CD4-positive, CD25-positive, alpha-beta regulatory T cell (primary cell): Measurements from ENCODE around the gene CELF2. TPM values are rescaled to one million over a fixed set of nuclear protein-coding genes. Genes with fewer than 3 reads are reported as not detected.
A peak's percentile ranks its signal among the peaks of the same experiment; 100 is the strongest.

ENCODE experiments used
- ATAC-seq, 2 donors: fragments of 150-1000 bp; cut with Tn5 transposase; one replicate each; pipeline ENCODE4 v1.10.0; 2021; ENCODE audit warnings: low read depth in 2 of 2, moderate number of reproducible peaks in 2 of 2, moderate library complexity in 1 of 2
- DNase-seq, 3 donors: peaks; one replicate each; pipeline versions ENCODE4 v3.0.0 to v3.0.0-alpha.2; 2012 to 2022; ENCODE audit warnings: mixed read lengths in 1 of 3
- H3K27ac ChIP-seq: one replicate; pipeline ENCODE4 v1.7.0; 2013; ENCODE audit warnings: mild to moderate bottlenecking, low read length; ENCODE audit not compliant: insufficient read depth, poor library complexity, severe bottlenecking
- H3K27me3 ChIP-seq: one replicate; pipeline ENCODE4 v1.7.0; 2013; ENCODE audit warnings: low read length; ENCODE audit not compliant: control insufficient read depth, insufficient read depth
- H3K36me3 ChIP-seq: one replicate; pipeline ENCODE4 v1.7.0; 2013; ENCODE audit warnings: mild to moderate bottlenecking, low read length, moderate library complexity; ENCODE audit not compliant: control insufficient read depth, insufficient read depth
- H3K4me1 ChIP-seq: 2 replicates; pipeline ENCODE4 v1.7.0; 2013; ENCODE audit warnings: mild to moderate bottlenecking, low read length; ENCODE audit not compliant: insufficient read depth, control insufficient read depth, poor library complexity, severe bottlenecking
- H3K4me3 ChIP-seq: one replicate; pipeline ENCODE4 v1.7.0; 2013; ENCODE audit warnings: low read depth, mild to moderate bottlenecking, low read length, moderate library complexity
- H3K9me3 ChIP-seq, 2 experiments: 1 replicate in 1 of 2; 2 replicates in 1 of 2; pipeline ENCODE4 v1.7.0; 2013; ENCODE audit warnings: low read length in 2 of 2, mild to moderate bottlenecking in 1 of 2, moderate library complexity in 1 of 2; ENCODE audit not compliant: control insufficient read depth in 2 of 2
- H3K27ac Mint-ChIP-seq, 3 donors: one replicate each; pipeline ENCODE4 v1.8.0; 2020 to 2022; ENCODE audit warnings: mild to moderate bottlenecking in 3 of 3, mixed read lengths in 3 of 3, moderate library complexity in 2 of 3
- H3K27me3 Mint-ChIP-seq: one replicate; pipeline ENCODE4 v1.8.0; 2022; ENCODE audit warnings: mild to moderate bottlenecking, mixed read lengths
- H3K36me3 Mint-ChIP-seq: one replicate; pipeline ENCODE4 v1.8.0; 2020; ENCODE audit warnings: mixed read lengths
- H3K4me1 Mint-ChIP-seq, 4 donors: one replicate each; pipeline ENCODE4 v1.8.0; 2020 to 2022; ENCODE audit warnings: mixed read lengths in 4 of 4, mild to moderate bottlenecking in 1 of 4
- H3K4me3 Mint-ChIP-seq, 4 donors: one replicate each; pipeline ENCODE4 v1.8.0; 2020 to 2022; ENCODE audit warnings: mild to moderate bottlenecking in 4 of 4, mixed read lengths in 4 of 4, moderate library complexity in 3 of 4
- H3K9me3 Mint-ChIP-seq, 7 donors: one replicate each; pipeline ENCODE4 v1.8.0; 2020 to 2022; ENCODE audit warnings: mixed read lengths in 7 of 7, mild to moderate bottlenecking in 3 of 7, moderate library complexity in 2 of 7
- polyA plus RNA-seq, 4 donors: library from polyadenylated mRNA; unstranded; fragments of 300-500 nt; fragmentation: Illumina TruSeq; gene quantifications; one replicate each; pipeline ENCODE4 v1.2.3, GENCODE V29; 2021
- total RNA-seq: library from RNA; stranded (reverse); gene quantifications from one replicate; pipeline ENCODE4 v1.2.3, GENCODE V29; 2022

Gene CELF2
- total and polyA plus RNA-seq, 5 donors from 2014 or later: 117 to 230 (median 150) TPM

DNA sequence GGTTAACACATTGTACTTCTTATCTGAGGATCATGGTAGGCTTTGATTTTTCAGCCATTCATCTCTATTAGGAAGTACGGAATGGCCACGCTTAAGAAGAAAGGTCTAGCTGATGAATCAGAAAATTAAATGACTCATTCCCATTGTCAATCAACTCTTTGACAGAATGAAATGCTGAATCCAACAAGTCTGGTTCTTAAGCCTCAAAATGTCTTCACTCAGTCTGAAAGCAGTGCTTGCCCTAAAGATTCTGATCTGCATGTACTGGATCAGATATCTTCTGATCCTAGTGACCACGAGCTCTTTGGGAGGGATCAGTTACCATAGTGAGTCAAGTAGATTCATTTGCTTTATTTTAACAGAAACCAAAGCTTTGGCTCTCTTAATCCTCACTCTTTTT, 5.7 kb upstream of the CELF2 start:
- peaks cover 0 to 5% (median 0%) of the 10 kb centered on the region in 7 donors for H3K9me3 Mint-ChIP-seq
- Histone ChIP-seq H3K9me3 (no peaks in the 10 kb centered on the region), H3K36me3 (no peaks in the 10 kb centered on the region), H3K4me1 (no peaks in the 10 kb centered on the region), H3K4me3 (no peak overlapping the region), H3K27me3 (peaks cover 68% of the 10 kb centered on the region), H3K27ac (no peak overlapping the region)
- no peak overlapping the region for H3K27ac Mint-ChIP-seq
- ATAC-seq (no peak), DNase-seq (no peak)
- no peak overlapping the region for H3K4me3 Mint-ChIP-seq
- H3K4me1 Mint-ChIP-seq: peaks cover 0 to 5% (median 2%) of the 10 kb centered on the region in 4 donors
- H3K27me3 Mint-ChIP-seq: peaks cover 79% of the 10 kb centered on the region
- H3K36me3 Mint-ChIP-seq: no peaks in the 10 kb centered on the region

DNA sequence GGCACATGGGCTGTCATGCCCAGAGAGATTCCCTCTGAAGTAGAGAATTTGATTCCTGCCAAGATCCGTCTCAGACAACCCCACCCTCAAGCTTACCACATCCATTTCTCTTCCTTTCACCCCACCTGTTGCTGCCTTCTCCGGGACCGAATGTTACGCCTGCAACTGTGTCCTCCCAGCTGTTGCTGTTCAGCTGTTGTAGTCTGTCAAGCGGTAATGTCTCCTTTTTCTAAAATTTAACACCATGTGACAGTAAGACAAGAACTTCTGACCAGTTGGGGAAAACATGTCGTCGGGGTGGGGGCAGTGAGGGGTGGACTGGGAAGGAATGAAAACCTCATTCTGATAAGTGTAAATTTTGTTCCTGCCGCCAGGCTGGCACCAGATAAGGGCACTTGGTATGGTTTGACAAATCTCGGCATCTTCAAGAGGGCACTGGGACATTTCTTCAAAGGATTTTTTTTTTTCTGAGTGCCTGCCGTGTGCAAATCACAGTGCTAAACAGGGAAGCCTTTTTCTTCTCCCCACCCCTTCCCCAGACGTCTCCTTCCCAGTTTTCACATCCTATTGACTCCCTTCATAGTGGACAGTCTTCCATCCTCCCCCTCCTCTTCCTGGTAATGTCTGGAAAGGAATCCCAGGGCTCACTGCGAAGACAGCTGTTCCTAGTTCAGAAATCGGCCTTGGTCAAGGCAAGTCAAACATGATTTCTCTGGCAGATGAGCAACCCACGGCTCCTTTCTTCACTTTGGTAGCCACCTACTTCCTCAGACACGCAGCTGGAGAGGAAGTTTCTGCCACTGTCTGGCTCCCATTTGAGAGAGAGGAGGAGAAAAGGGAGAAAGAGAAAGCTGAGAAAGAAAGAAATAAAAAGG, 5.0 kb upstream of the CELF2 start:
- Histone ChIP-seq H3K27ac (no peak overlapping the region), H3K4me3 (no peak overlapping the region), H3K9me3 (no peaks in the 10 kb centered on the region), H3K27me3 (peaks cover 67% of the 10 kb centered on the region), H3K4me1 (peaks cover 5% of the 10 kb centered on the region), H3K36me3 (no peaks in the 10 kb centered on the region)
- H3K36me3 Mint-ChIP-seq: no peaks in the 10 kb centered on the region
- no peak overlapping the region for H3K4me3 Mint-ChIP-seq
- H3K9me3 Mint-ChIP-seq: peaks cover 0 to 5% (median 0%) of the 10 kb centered on the region in 7 donors
- H3K27ac Mint-ChIP-seq: no peak overlapping the region
- peaks cover 81% of the 10 kb centered on the region for H3K27me3 Mint-ChIP-seq
- no peak for DNase-seq
- ATAC-seq: no peak
- peaks cover 0 to 8% (median 3%) of the 10 kb centered on the region in 4 donors for H3K4me1 Mint-ChIP-seq

DNA sequence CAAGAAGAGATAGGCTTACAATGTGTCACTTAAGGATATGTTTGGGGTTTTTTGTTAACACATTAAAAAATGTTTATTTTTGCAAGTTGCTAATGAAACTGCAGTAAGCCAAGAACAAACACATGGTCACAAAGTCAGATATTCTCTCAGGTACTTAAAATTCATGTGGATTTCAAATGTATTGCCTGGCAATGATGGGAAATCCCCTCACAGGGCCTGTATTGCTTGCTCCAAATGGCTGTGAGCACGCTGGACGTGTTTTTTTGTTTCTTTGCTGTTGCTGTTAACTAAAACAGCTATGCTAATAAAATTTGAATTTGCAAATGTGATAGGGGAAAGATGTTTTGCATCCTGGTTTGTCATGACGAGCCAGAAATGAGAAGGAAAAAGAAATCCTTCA, 3.8 kb upstream of the CELF2 start:
- H3K36me3 ChIP-seq: no peaks in the 10 kb centered on the region
- DNase-seq: no peak
- H3K27me3 Mint-ChIP-seq: peaks cover 74% of the 10 kb centered on the region
- ATAC-seq: no peak
- no peak overlapping the region for H3K27ac ChIP-seq
- no peaks in the 10 kb centered on the region for H3K9me3 ChIP-seq
- H3K4me1 ChIP-seq: peaks cover 9% of the 10 kb centered on the region
- no peaks in the 10 kb centered on the region for H3K36me3 Mint-ChIP-seq
- no peak overlapping the region for H3K4me3 ChIP-seq
- H3K27me3 ChIP-seq: peaks cover 64% of the 10 kb centered on the region
- H3K27ac Mint-ChIP-seq: no peak overlapping the region
- peaks cover 0 to 4% (median 0%) of the 10 kb centered on the region in 7 donors for H3K9me3 Mint-ChIP-seq
- H3K4me1 Mint-ChIP-seq: peaks cover 0 to 9% (median 5%) of the 10 kb centered on the region in 4 donors
- no peak overlapping the region for H3K4me3 Mint-ChIP-seq

DNA sequence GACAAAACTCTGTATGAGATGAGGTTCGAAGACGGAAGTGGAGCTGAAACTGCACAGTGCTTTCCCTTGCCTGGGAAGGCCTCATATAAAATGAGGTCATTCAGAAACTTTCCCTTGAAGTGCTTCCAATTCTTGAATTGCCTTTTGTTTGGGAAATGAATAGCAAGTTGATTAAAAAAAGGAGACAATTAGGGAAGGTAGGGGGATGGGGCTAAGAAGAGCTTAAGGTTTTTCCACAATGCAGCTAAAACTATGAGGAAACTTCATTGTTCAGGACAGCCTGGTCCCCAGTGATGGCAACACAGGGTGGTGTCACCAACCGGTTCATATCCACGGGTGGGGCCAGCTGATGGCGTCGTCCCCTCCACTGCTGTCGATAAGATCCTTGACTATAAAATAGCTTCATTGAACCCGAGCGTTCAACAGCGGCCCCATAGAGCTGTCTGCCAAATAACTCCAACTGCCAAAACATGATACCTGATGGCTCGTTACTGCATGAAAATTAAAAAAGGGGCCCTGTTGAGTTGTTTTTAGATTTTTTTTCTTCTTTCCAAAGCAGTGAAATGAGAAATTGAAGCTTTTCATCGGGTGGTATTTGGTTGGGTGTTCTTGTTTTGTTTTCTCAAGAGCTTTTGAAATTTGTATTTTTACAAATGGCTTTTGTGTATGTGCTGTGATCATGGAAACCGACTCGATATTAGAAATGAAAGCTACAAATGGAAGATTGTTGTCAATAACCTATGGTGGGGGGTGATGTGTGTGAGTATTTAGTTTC, 2.8 kb upstream of the CELF2 start:
- H3K27me3 ChIP-seq: peaks cover 68% of the 10 kb centered on the region
- H3K4me1 Mint-ChIP-seq: peaks cover 0 to 14% (median 7%) of the 10 kb centered on the region in 4 donors
- DNase-seq: no peak

DNA sequence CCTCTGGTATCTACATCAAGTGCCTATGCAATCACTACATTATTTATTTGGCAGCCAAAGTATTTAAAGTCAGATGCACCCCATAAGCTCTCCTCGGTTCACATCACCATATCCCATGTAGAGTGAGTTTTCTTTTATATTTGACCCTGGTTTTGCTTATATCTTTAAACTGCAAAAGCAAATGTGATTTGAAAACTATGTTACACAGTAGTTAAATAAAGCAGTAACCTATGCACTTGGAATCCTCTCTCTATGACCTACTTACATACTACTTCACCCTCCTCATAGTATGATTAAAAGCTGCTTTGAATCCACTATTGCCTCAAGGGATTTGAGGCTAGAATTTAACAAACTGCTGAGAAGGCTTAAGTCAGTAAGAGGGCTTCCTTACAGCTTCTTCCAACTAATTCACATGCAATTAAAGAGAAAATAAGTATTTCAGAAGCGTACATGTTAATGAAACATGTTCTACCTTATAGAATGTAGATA, 2.2 kb upstream of the CELF2 start:
- ATAC-seq (no peak), DNase-seq (no peak)
- Histone ChIP-seq H3K27ac (no peak overlapping the region), H3K27me3 (peaks cover 72% of the 10 kb centered on the region), H3K4me1 (peaks cover 10% of the 10 kb centered on the region), H3K36me3 (no peaks in the 10 kb centered on the region), H3K4me3 (no peak overlapping the region), H3K9me3 (no peaks in the 10 kb centered on the region)
- peaks cover 0 to 14% (median 7%) of the 10 kb centered on the region in 4 donors for H3K4me1 Mint-ChIP-seq
- H3K4me3 Mint-ChIP-seq: no peak overlapping the region
- H3K27ac Mint-ChIP-seq: no peak overlapping the region
- H3K9me3 Mint-ChIP-seq: peaks cover 0 to 5% (median 0%) of the 10 kb centered on the region in 7 donors
- peaks cover 83% of the 10 kb centered on the region for H3K27me3 Mint-ChIP-seq
- H3K36me3 Mint-ChIP-seq: no peaks in the 10 kb centered on the region

More for the DNA sequence above, 2.8 kb upstream of the CELF2 start:
- peaks cover 82% of the 10 kb centered on the region for H3K27me3 Mint-ChIP-seq
- no peak for ATAC-seq
- no peak overlapping the region for H3K27ac ChIP-seq
- H3K36me3 Mint-ChIP-seq: no peaks in the 10 kb centered on the region
- no peak overlapping the region for H3K4me3 ChIP-seq
- peaks cover 0 to 5% (median 0%) of the 10 kb centered on the region in 7 donors for H3K9me3 Mint-ChIP-seq
- no peak overlapping the region for H3K27ac Mint-ChIP-seq
- H3K9me3 ChIP-seq: no peaks in the 10 kb centered on the region
- H3K4me1 ChIP-seq: peaks cover 10% of the 10 kb centered on the region
- H3K36me3 ChIP-seq: no peaks in the 10 kb centered on the region
- no peak overlapping the region for H3K4me3 Mint-ChIP-seq

DNA sequence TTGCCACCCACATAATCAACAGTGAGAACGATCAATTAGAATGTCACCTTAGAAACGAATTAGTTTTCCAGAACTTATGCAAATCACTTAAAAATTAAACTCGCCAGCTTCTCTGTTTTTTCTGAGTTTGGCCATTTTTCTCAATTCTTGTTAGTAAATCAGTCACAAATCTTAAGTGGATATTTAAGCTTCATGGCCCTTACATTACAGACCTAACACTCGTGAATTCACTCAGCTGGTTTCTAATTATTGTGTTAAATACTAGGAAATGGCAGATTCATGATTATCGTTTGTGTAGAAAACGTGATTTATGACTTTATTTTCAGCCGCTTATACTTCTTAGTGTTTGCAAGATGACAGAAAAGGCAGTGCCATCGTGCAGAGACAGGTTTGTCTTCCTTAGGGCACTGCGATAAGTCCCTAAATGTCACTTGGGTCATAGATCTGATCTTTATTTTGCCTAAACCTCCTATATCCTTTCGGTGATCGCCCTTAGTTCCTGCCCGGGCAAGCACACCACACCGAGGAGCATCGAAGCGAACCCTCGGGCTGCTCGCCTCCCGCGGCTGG, 587 bp upstream of the CELF2 start:
- peaks cover 73% of the 10 kb centered on the region for H3K27me3 ChIP-seq
- peak in 1 of 3 donors; percentile 16 for DNase-seq

DNA sequence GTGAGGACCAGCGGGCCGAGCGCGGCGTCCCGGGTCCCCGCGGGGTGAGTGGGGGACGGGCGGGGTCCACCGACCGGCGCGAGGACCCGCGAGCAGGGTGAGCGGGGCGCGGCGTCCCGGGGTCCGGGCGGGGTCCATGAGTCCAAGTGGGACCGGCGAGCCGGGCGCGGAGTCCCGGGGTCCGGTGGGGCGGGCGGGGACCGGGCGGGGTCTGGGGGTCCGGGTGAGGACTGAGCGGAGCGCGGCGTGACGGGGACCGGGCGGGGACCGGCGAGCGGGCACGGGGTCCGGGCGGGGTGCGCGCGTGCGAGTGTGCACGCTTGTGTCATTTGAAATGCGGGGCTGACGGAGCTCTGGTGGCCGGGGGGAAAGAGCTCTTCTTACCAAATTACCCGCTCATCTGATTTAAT, 765 bp downstream of the CELF2 start:
- no peaks in the 10 kb centered on the region for H3K36me3 Mint-ChIP-seq
- H3K36me3 ChIP-seq: no peaks in the 10 kb centered on the region
- peaks cover 10% of the 10 kb centered on the region for H3K4me1 ChIP-seq
- no peak overlapping the region for H3K27ac ChIP-seq
- peaks cover 87% of the 10 kb centered on the region for H3K27me3 Mint-ChIP-seq
- no peak for ATAC-seq
- H3K4me1 Mint-ChIP-seq: peaks cover 0 to 14% (median 5%) of the 10 kb centered on the region in 4 donors
- H3K27ac Mint-ChIP-seq: no peak overlapping the region
- DNase-seq: no peak
- H3K9me3 Mint-ChIP-seq: peaks cover 0 to 2% (median 0%) of the 10 kb centered on the region in 7 donors
- peak overlapping the region; percentile 60 to 85 (median 82) for H3K4me3 Mint-ChIP-seq
- H3K9me3 ChIP-seq: no peaks in the 10 kb centered on the region
- no peak overlapping the region for H3K4me3 ChIP-seq
- H3K27me3 ChIP-seq: peaks cover 71% of the 10 kb centered on the region

More for the DNA sequence above, 587 bp upstream of the CELF2 start:
- Mint-ChIP-seq H3K9me3 (peaks cover 0 to 5% (median 0%) of the 10 kb centered on the region in 7 donors), H3K4me1 (peaks cover 0 to 14% (median 7%) of the 10 kb centered on the region in 4 donors), H3K36me3 (no peaks in the 10 kb centered on the region), H3K27me3 (peaks cover 87% of the 10 kb centered on the region), H3K4me3 (peak overlapping the region; percentile 4 to 79 (median 72)), H3K27ac (no peak overlapping the region)
- Histone ChIP-seq H3K4me1 (peaks cover 10% of the 10 kb centered on the region), H3K9me3 (no peaks in the 10 kb centered on the region), H3K4me3 (peak overlapping the region; percentile 54), H3K27ac (no peak overlapping the region), H3K36me3 (no peaks in the 10 kb centered on the region)
- ATAC-seq: peak in 1 of 2 donors; percentile 16
